Vagina (tissue), 2 donors: Measurements from ENCODE around the gene ZBTB7C. TPM values are rescaled to one million over a fixed set of nuclear protein-coding genes. Genes with fewer than 3 reads are reported as not detected.

Source experiments
- DNase-seq, 2 donors: peaks; one replicate each; pipeline ENCODE4 v3.0.0-alpha.2; 2017; ENCODE audit errors: extremely low spot score in 2 of 2
- H3K27ac ChIP-seq: fragments of 200-600 bp; sonication (generic); one replicate; pipeline ENCODE4 v1.5.1; 2019
- H3K27me3 ChIP-seq: fragments of 200-600 bp; sonication (generic); one replicate; pipeline ENCODE4 v1.5.1; 2019
- H3K36me3 ChIP-seq, 2 donors: fragments of 200-600 bp; sonication (generic); one replicate each; pipeline ENCODE4 v1.5.1; 2017 to 2019
- H3K4me1 ChIP-seq: fragments of 200-600 bp; sonication (generic); one replicate; pipeline ENCODE4 v1.5.1; 2019
- H3K4me3 ChIP-seq, 2 donors: fragments of 200-600 bp; sonication (generic); 1 replicate in 1 of 2; 2 replicates in 1 of 2; pipeline ENCODE4 v1.5.1; 2016 to 2019
- H3K9me3 ChIP-seq: fragments of 200-600 bp; sonication (generic); one replicate; pipeline ENCODE4 v1.5.1; 2019
- CTCF ChIP-seq, 3 experiments: fragments of 450-650 bp in 2 of 3; fragments of 200-600 bp in 1 of 3; sonication (generic) in 1 of 3; IDR thresholded peaks; one replicate each; pipeline ENCODE4 v1.5.1; 2017 to 2019; ENCODE audit warnings: antibody characterized with exemption in 3 of 3, mild to moderate bottlenecking in 2 of 3, moderate library complexity in 2 of 3
- POLR2A ChIP-seq, 2 donors: fragments of 450-650 bp; IDR thresholded peaks; one replicate each; pipeline ENCODE4 v1.6.1; 2017; ENCODE audit warnings: antibody characterized with exemption in 2 of 2, mild to moderate bottlenecking in 2 of 2, moderate library complexity in 2 of 2
- POLR2AphosphoS5 ChIP-seq, 2 donors: sonication (generic); formaldehyde crosslinking; IDR thresholded peaks; one replicate each; pipeline ENCODE4 v1.9.0; 2017; ENCODE audit warnings: antibody characterized with exemption in 2 of 2, mild to moderate bottlenecking in 2 of 2, low read depth in 1 of 2; ENCODE audit not compliant: insufficient read depth in 1 of 2
- intact Hi-C: fragments of 100-400 bp; cut with DNase I; formaldehyde crosslinking; loops from one replicate; pipeline ENCODE4 v1.15.1; 2023
- total RNA-seq: library from RNA; depleted of rRNA; stranded (reverse); fragments of >200 nt; gene quantifications from one replicate; pipeline ENCODE4 v1.2.3, GENCODE V29; 2016

Gene ZBTB7C
- total RNA-seq, 1 donor from 2014 or later, result 40.5 TPM

GRCh38 chr18:48250918-48251317 is 158.3 kb downstream of the ZBTB7C start:
- Histone ChIP-seq H3K9me3 (no peaks in the 10 kb centered on the region), H3K27me3 (no peaks in the 10 kb centered on the region), H3K4me3 (no peak overlapping the region), H3K4me1 (no peaks in the 10 kb centered on the region), H3K36me3 (no peaks in the 10 kb centered on the region), H3K27ac (no peak overlapping the region)
- intact Hi-C loops, result no loop called here
- DNase-seq, result no peak
- TF ChIP-seq CTCF (IDR thresholded peaks at IDR 0.05), result no peak
- no peak for TF ChIP-seq POLR2A (IDR thresholded peaks at IDR 0.05)
- no peak for TF ChIP-seq POLR2AphosphoS5 (IDR thresholded peaks at IDR 0.05; ENCODE audit: insufficient read depth in 1 of 2, low read depth in 1 of 2)

DNA sequence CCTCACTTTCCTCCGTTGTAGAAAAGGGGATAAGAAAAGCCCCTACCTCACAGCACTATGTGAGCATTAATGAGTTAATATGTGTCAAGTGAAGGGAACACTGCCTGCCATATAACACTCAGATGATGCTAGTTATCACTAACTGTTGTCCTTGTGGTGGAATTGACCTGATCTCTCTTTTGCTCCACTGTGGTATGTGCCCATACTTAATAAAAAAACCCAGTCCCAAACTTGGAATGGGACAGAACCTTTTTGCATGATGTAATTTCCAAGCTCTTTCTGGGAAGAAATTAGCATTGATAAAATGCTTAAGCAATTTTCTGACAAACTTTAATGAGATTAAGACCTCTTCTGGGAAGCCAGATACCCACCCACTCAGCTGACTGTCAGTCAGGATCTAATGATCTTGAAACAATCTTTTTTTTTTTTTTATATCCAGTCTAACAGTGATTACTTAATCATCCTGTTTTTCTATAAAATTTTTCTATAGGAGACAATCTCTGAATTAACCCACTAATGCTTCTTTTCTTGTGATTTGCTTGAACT is 158.7 kb downstream of the ZBTB7C start:
- DNase-seq, result no peak
- Histone ChIP-seq H3K27ac (no peak overlapping the region), H3K9me3 (no peaks in the 10 kb centered on the region), H3K27me3 (no peaks in the 10 kb centered on the region), H3K4me1 (no peaks in the 10 kb centered on the region), H3K4me3 (no peak overlapping the region), H3K36me3 (no peaks in the 10 kb centered on the region)
- intact Hi-C loops, result no loop called here
- no peak for TF ChIP-seq POLR2AphosphoS5 (IDR thresholded peaks at IDR 0.05; ENCODE audit: insufficient read depth in 1 of 2, low read depth in 1 of 2)
- no peak for TF ChIP-seq CTCF (IDR thresholded peaks at IDR 0.05)
- no peak for TF ChIP-seq POLR2A (IDR thresholded peaks at IDR 0.05)

DNA sequence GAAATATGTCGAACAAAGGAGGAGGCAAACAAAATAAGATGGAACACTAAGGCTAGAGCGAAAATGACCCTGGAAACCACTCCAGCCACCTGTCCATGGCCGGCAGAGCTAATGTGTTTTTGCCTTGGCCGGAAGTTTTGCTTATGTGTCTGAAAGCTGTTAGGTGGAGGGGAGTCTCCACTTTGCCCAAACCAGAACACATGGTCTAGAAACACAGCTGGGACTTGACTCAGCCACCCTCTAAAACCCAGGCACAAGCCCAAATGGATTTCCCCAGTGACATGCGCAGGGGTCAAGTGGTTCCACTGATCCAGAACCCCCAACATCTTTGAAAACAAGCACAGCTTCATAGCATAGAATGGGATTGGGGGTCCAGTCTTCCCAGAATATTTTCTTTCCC is 159.3 kb downstream of the ZBTB7C start:
- H3K27ac ChIP-seq, result no peak overlapping the region
- DNase-seq, result no peak
- H3K4me3 ChIP-seq, result no peak overlapping the region
- no peak for TF ChIP-seq POLR2A (IDR thresholded peaks at IDR 0.05)
- no peak for TF ChIP-seq POLR2AphosphoS5 (IDR thresholded peaks at IDR 0.05; ENCODE audit: insufficient read depth in 1 of 2, low read depth in 1 of 2)
- no peak for TF ChIP-seq CTCF (IDR thresholded peaks at IDR 0.05)
- H3K4me1 ChIP-seq, result no peaks in the 10 kb centered on the region
- H3K9me3 ChIP-seq, result no peaks in the 10 kb centered on the region
- H3K27me3 ChIP-seq, result no peaks in the 10 kb centered on the region
- H3K36me3 ChIP-seq, result no peaks in the 10 kb centered on the region
- intact Hi-C loops, result no loop called here

GRCh38 chr18:48244530-48244929 is 164.7 kb downstream of the ZBTB7C start:
- no peaks in the 10 kb centered on the region for H3K27me3 ChIP-seq
- intact Hi-C loops, result no loop called here
- TF ChIP-seq POLR2A (IDR thresholded peaks at IDR 0.05) (no peak), POLR2AphosphoS5 (IDR thresholded peaks at IDR 0.05; ENCODE audit: insufficient read depth in 1 of 2, low read depth in 1 of 2) (no peak), CTCF (IDR thresholded peaks at IDR 0.05) (no peak)
- H3K27ac ChIP-seq, result no peak overlapping the region
- H3K9me3 ChIP-seq, result peaks cover 4% of the 10 kb centered on the region
- no peak for DNase-seq
- H3K4me1 ChIP-seq, result no peaks in the 10 kb centered on the region
- no peak overlapping the region for H3K4me3 ChIP-seq
- no peaks in the 10 kb centered on the region for H3K36me3 ChIP-seq

GRCh38 chr18:48238636-48239035 is 170.5 kb downstream of the ZBTB7C start:
- H3K9me3 ChIP-seq, result peaks cover 4% of the 10 kb centered on the region
- no peak overlapping the region for H3K27ac ChIP-seq
- no peaks in the 10 kb centered on the region for H3K4me1 ChIP-seq
- intact Hi-C loops, result no loop called here
- TF ChIP-seq POLR2A (IDR thresholded peaks at IDR 0.05) (no peak), CTCF (IDR thresholded peaks at IDR 0.05) (no peak), POLR2AphosphoS5 (IDR thresholded peaks at IDR 0.05; ENCODE audit: insufficient read depth in 1 of 2, low read depth in 1 of 2) (no peak)
- H3K4me3 ChIP-seq, result no peak overlapping the region
- DNase-seq, result no peak
- H3K36me3 ChIP-seq, result no peaks in the 10 kb centered on the region
- no peaks in the 10 kb centered on the region for H3K27me3 ChIP-seq
